ENCODE measurements around the gene SHISA2.

The SHISA2 gene

DNA sequence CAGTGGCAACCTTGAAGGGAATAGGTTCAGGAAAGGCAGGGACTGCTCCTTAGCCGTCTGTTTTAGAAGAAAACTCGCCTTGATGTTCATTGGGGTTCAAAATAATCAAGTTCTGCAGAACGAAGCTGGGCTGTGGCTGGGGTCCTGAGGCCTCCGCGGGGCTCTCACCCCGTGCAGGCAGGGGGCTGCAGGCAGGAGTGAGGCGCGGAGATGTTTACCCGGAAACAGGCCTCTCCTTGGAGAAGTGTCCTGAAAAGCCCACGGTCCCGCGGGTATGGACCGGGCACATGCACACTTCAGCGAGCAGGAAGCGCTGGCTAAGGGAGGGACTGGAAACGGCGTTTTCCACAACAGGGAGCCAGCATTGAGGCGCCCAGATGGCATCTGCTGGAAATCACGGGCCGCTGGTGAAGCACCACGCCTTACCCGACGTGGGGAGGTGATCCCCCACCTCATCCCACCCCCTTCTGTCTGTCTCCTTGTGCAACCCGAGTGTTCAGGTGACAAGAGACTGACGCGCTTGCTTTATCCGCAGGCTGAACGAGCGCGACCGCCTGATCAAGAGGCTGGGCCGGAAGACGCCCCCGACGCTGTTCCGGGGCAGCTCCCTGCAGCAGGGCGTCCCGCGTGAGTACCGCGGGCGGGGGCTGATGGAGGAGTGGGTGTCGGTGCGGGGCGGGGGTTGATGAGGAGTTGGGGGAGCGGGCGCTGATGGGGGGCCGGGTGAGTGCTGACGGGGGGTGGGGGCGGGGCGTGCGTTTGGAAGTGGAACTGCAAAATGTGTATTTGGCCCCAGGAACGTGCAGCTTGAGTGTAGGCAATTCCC is 39.6 kb downstream of the SHISA2 start:
- TF ChIP-seq, protein P1, sequence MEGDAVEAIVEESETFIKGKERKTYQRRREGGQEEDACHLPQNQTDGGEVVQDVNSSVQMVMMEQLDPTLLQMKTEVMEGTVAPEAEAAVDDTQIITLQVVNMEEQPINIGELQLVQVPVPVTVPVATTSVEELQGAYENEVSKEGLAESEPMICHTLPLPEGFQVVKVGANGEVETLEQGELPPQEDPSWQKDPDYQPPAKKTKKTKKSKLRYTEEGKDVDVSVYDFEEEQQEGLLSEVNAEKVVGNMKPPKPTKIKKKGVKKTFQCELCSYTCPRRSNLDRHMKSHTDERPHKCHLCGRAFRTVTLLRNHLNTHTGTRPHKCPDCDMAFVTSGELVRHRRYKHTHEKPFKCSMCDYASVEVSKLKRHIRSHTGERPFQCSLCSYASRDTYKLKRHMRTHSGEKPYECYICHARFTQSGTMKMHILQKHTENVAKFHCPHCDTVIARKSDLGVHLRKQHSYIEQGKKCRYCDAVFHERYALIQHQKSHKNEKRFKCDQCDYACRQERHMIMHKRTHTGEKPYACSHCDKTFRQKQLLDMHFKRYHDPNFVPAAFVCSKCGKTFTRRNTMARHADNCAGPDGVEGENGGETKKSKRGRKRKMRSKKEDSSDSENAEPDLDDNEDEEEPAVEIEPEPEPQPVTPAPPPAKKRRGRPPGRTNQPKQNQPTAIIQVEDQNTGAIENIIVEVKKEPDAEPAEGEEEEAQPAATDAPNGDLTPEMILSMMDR (IDR thresholded peaks at IDR 0.05; ENCODE audit: low read depth, low read length), result no peak
- Histone ChIP-seq H3K27me3 (peaks cover 3% of the 10 kb centered on the region), H3K4me1 (no peaks in the 10 kb centered on the region; the same call in 1 of the 2 replicates), H3K36me3 (no peaks in the 10 kb centered on the region), H3K9me3 (no peaks in the 10 kb centered on the region), H3K4me3 (ENCODE audit: low read depth, low read length) (no peak overlapping the region)
- no peak for DNase-seq

DNA sequence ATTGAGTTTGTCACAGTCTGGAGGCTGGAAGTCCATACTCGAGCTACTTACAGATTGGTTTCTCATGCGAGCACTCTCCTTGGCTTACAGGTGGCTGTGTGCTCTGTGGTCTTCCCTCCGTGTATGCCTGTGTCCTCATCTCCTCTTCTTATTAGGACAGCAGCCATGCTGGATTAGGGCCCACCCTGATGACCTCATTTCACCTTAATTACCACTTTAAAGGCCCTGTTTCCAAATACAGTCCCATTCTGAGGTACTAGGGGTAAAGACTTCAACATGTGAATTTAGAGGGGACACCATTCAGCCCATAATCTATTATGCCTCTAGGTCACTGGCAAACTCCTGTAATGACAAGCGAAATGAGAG is 40.6 kb downstream of the SHISA2 start:
- Histone ChIP-seq H3K4me3 (ENCODE audit: low read depth, low read length) (no peak overlapping the region), H3K27me3 (peaks cover 3% of the 10 kb centered on the region), H3K36me3 (no peaks in the 10 kb centered on the region), H3K9me3 (no peaks in the 10 kb centered on the region), H3K4me1 (no peaks in the 10 kb centered on the region; the same call in 1 of the 2 replicates)
- DNase-seq, result no peak
- TF ChIP-seq, protein P1 (IDR thresholded peaks at IDR 0.05; ENCODE audit: low read depth, low read length), result no peak

DNA sequence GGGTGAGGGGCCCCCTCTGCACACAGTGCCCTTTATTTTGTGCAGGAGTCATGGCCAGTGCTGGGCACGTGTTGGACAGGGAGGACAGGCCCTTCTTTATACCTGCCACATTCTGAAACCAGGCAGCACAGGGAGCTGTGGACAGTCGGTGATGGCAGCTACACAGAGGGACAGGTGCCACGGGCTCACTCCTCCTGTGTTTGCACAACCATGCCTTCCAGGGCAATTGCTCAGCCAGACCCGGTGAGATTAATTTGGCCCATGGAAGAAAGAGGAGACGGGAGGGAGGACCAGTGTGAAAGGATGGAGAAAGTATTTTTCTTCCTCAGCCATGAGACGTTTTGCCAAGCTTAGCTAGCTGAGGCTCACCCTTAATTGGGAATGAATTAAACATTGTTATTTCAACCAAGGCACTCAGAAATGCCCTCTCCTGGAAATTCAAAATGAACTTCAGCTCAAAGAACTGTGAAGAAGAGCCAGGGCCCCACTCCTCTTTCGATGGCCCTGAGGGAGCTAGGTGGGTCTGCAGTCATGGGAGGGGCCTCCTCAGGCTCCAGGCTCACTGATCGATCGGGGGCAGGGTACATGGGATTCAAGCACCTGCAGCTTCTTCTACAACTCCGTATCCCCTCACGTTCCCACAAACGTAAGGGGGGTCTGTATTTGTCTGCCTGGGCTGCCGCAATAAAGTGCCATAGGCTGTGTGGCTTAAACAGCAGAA is 41.2 kb downstream of the SHISA2 start:
- H3K27me3 ChIP-seq, result peaks cover 2% of the 10 kb centered on the region
- H3K9me3 ChIP-seq, result no peaks in the 10 kb centered on the region
- H3K4me3 ChIP-seq (ENCODE audit: low read depth, low read length), result no peak overlapping the region
- H3K36me3 ChIP-seq, result no peaks in the 10 kb centered on the region
- DNase-seq, result no peak
- no peaks in the 10 kb centered on the region for H3K4me1 ChIP-seq
- TF ChIP-seq, protein P1 (IDR thresholded peaks at IDR 0.05; ENCODE audit: low read depth, low read length), result no peak

DNA sequence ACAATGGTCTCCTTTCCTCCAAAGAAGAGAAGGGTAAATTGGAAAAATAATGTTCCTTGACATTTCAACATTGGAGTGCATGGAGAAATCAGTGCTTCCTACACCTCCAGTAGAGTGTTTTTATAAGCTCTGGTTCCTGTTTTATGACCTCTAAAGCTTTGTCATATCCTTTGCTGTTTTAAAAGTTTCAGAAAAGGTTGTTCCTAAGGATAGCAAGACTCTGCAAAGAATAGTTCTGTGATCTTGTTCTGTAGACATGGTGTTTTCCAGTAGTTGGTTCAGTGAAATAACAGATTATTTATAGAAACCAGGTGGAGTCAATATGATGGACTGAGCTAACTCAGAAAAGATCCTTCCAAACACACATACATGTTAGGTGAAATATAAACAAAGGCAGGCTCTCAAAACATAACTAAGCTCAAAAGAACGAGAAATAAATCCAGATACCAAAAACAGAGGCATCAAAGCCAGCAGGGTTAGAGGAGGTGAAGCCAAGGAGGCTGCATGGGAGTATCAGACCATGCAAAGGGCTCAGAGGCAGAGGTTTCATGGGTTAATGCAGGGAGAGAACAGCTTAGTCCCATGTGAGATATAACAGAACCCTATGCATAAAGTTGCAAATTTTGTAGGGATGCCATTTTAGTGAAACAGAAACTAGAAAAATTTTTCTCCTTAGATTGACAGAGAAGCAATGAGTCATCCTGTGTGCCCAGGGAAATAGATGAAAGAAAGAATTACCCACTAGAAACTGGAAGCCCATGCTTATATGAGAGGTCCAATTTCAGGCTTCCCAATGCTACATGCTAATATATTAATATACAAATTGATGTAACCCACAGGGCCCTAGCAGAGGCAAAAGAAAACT is 44.3 kb downstream of the SHISA2 start:
- H3K4me3 ChIP-seq (ENCODE audit: low read depth, low read length), result no peak overlapping the region
- H3K9me3 ChIP-seq, result no peaks in the 10 kb centered on the region
- TF ChIP-seq, protein P1 (IDR thresholded peaks at IDR 0.05; ENCODE audit: low read depth, low read length), result no peak
- no peak for DNase-seq
- H3K36me3 ChIP-seq, result no peaks in the 10 kb centered on the region
- H3K4me1 ChIP-seq, result no peaks in the 10 kb centered on the region
- no peaks in the 10 kb centered on the region for H3K27me3 ChIP-seq

Data from BE2C (cell line).